Suprapubic skin (tissue), 4 donors: ENCODE measurements around the gene SYNE2. TPM values are rescaled to one million over a fixed set of nuclear protein-coding genes. Genes with fewer than 3 reads are reported as not detected.
"Not testable (repeated sequence)": the region's sequence is repeated elsewhere in the genome, so short reads cannot be mapped to it uniquely, and the experiment has no call there.

Experiments used
- DNase-seq, 2 donors: peaks; one replicate each; pipeline ENCODE4 v3.0.0-alpha.2; 2019; ENCODE audit warnings: low spot score in 2 of 2
- H3K27ac ChIP-seq: fragments of 200-600 bp; sonication (generic); one replicate; pipeline ENCODE4 v1.5.1; 2019
- H3K27me3 ChIP-seq: fragments of 200-600 bp; sonication (generic); one replicate; pipeline ENCODE4 v1.5.1; 2019
- H3K36me3 ChIP-seq: fragments of 200-600 bp; sonication (generic); one replicate; pipeline ENCODE4 v1.5.1; 2019
- H3K4me1 ChIP-seq: fragments of 200-600 bp; sonication (generic); one replicate; pipeline ENCODE4 v1.5.1; 2019
- H3K4me3 ChIP-seq: fragments of 200-600 bp; sonication (generic); one replicate; pipeline ENCODE4 v1.5.1; 2019; ENCODE audit warnings: mild to moderate bottlenecking
- H3K9me3 ChIP-seq: fragments of 200-600 bp; sonication (generic); one replicate; pipeline ENCODE4 v1.5.1; 2019
- EP300 ChIP-seq: sonication (generic); formaldehyde crosslinking; IDR thresholded peaks from one replicate; pipeline ENCODE4 v1.6.1; 2017; ENCODE audit warnings: antibody characterized with exemption
- POLR2A ChIP-seq, 2 donors: fragments of 450-650 bp; IDR thresholded peaks; one replicate each; pipeline ENCODE4 v1.6.1; 2017; ENCODE audit warnings: antibody characterized with exemption in 2 of 2, mild to moderate bottlenecking in 2 of 2, moderate library complexity in 2 of 2
- POLR2AphosphoS5 ChIP-seq, 3 donors: sonication (generic); formaldehyde crosslinking; IDR thresholded peaks; one replicate each; pipeline ENCODE4 v1.6.1; 2017; ENCODE audit warnings: antibody characterized with exemption in 3 of 3
- WGBS: methylation state at CpG from one replicate; pipeline ENCODE4 v1.1.5; 2018; 5-methylcytosine and 5-hydroxymethylcytosine counted together
- total RNA-seq, 4 donors: library from RNA; depleted of rRNA; stranded (reverse); fragments of >200 nt; gene quantifications; one replicate each; pipeline ENCODE4 v1.1.0, GENCODE V29; 2016
- TF ChIP-seq, protein P1 (sequence below), 2 donors: fragments of 200-600 bp in 1 of 2; fragments of 450-650 bp in 1 of 2; sonication (generic) in 1 of 2; IDR thresholded peaks; one replicate each; pipeline ENCODE4 v1.5.1; 2016 to 2019; ENCODE audit warnings: antibody characterized with exemption in 2 of 2, mild to moderate bottlenecking in 1 of 2, moderate library complexity in 1 of 2

SYNE2 gene
- total RNA-seq, 4 donors from 2014 or later, result 234 to 658 (median 244) TPM

DNA sequence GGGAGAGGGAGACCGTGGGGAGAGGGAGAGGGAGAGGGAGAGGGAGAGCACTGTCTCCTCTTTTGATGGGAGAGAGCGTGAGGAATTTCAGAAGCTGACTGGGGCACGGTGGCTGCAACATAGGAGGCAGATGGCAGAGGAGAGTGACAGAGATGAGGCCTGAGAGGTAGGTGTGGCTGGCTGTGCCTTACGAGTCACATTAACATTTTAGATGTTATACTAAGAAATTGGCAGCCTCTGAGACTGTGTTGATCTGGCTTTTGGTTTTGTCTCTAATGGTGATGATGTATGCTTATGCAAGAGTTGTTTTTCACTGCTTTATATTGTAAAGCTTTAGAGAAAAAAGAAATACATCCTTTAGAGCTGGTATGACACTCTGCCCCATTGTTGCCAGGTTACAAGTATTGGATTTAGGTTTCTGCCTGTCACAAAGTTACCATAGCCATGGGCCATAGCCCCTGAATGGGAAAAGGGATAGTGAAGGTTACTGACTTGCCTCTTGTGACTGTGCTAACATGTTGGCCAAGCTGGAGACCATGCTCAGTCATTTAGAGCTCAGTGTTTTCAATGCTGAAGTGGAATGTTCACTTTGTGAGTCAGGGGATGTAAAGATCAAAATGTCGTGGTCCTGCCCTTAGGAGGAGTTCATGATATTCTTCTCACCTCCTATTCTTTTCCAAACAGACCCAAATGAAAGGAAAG is 186.2 kb downstream of the SYNE2 start:
- TF ChIP-seq, protein P1, sequence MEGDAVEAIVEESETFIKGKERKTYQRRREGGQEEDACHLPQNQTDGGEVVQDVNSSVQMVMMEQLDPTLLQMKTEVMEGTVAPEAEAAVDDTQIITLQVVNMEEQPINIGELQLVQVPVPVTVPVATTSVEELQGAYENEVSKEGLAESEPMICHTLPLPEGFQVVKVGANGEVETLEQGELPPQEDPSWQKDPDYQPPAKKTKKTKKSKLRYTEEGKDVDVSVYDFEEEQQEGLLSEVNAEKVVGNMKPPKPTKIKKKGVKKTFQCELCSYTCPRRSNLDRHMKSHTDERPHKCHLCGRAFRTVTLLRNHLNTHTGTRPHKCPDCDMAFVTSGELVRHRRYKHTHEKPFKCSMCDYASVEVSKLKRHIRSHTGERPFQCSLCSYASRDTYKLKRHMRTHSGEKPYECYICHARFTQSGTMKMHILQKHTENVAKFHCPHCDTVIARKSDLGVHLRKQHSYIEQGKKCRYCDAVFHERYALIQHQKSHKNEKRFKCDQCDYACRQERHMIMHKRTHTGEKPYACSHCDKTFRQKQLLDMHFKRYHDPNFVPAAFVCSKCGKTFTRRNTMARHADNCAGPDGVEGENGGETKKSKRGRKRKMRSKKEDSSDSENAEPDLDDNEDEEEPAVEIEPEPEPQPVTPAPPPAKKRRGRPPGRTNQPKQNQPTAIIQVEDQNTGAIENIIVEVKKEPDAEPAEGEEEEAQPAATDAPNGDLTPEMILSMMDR (IDR thresholded peaks at IDR 0.05), result no peak
- TF ChIP-seq POLR2AphosphoS5 (IDR thresholded peaks at IDR 0.05) (no peak), EP300 (no peak), POLR2A (IDR thresholded peaks at IDR 0.05) (no peak)
- no peaks in the 10 kb centered on the region for H3K27me3 ChIP-seq
- H3K27ac ChIP-seq, result no peak overlapping the region
- H3K4me1 ChIP-seq, result no peaks in the 10 kb centered on the region
- H3K36me3 ChIP-seq, result peaks cover 8% of the 10 kb centered on the region
- H3K4me3 ChIP-seq, result no peak overlapping the region
- DNase-seq, result no peak
- 79% methylated on average over 5 of the region's 5 CpGs for WGBS
- no peaks in the 10 kb centered on the region for H3K9me3 ChIP-seq

DNA sequence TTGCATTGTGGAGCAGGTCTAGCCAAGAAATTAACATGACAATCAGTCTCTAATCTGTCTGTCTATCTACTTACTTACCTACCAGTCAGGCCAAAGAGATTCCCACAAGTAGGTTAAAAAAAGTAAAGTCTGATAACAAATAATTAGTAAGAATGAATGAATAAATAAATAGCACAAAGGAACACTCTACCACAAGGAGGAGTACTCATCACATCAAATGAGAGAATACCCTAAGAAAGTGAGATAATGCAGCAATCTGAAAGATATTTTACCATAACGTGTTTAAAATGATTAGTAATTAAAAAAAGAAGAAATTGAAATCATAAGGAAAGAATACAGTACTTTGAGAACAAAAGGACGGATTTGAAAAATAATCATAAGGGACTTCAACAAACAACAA is 187.2 kb downstream of the SYNE2 start:
- Histone ChIP-seq H3K27me3 (no peaks in the 10 kb centered on the region), H3K4me3 (no peak overlapping the region), H3K9me3 (no peaks in the 10 kb centered on the region), H3K4me1 (no peaks in the 10 kb centered on the region), H3K27ac (no peak overlapping the region), H3K36me3 (peaks cover 8% of the 10 kb centered on the region)
- 84% methylated on average over 2 of the region's 2 CpGs for WGBS
- TF ChIP-seq EP300 (no peak), POLR2A (IDR thresholded peaks at IDR 0.05) (no peak), POLR2AphosphoS5 (IDR thresholded peaks at IDR 0.05) (no peak)
- TF ChIP-seq, protein P1 (IDR thresholded peaks at IDR 0.05), result no peak
- no peak for DNase-seq

DNA sequence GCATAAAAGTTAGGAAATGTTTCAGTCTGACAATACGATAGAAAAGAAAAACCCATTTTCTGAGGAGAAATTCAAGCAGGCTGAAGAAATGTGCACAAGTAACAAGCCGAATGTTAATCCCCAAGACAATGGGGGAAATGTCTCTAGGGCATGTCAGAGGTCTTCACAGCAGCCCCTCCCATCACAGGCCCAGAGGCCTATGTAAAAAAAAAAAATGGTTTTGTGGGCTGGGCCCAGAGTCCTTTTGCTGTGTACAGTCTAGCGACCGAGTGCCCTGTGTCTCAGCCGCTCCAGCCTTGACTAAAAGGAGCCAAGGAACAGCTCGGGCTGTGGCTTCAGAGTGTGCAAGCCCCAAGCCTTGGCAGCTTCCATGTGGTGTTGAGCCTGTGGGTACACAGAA is 190.5 kb downstream of the SYNE2 start:
- H3K4me1 ChIP-seq, H3K27ac ChIP-seq, H3K9me3 ChIP-seq, DNase-seq, H3K27me3 ChIP-seq, H3K4me3 ChIP-seq: not testable (repeated sequence)
- WGBS, result 99% methylated on average over 6 of the region's 6 CpGs
- H3K36me3 ChIP-seq, result peaks cover 21% of the 10 kb centered on the region

DNA sequence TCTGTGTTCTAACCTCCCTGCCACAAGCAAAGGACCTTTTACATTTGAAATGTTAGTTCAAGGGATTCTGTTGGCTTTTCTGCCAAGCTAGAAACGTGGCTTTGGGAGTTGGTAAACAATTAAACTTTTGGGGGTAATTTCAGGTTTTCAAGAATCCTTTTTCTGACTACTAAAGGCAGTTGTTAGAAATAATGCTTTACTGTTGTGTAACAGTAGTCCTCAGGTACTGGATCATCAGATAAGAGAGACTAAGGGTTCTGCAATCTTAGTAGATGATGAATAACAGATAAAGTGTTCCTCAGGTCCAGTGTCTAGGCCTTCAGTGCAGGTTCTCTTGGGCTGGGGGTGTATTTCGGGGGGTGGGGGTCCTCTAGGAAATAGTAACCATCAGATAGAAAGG is 192.3 kb downstream of the SYNE2 start:
- TF ChIP-seq EP300, result no peak
- TF ChIP-seq POLR2AphosphoS5 (IDR thresholded peaks at IDR 0.05), result no peak
- no peak for TF ChIP-seq POLR2A (IDR thresholded peaks at IDR 0.05)
- TF ChIP-seq, protein P1 (IDR thresholded peaks at IDR 0.05), result no peak
- no peaks in the 10 kb centered on the region for H3K27me3 ChIP-seq
- peaks cover 34% of the 10 kb centered on the region for H3K36me3 ChIP-seq
- no peaks in the 10 kb centered on the region for H3K9me3 ChIP-seq
- no peaks in the 10 kb centered on the region for H3K4me1 ChIP-seq
- WGBS, result 82% methylated on average over 2 of the region's 2 CpGs
- H3K27ac ChIP-seq, result no peak overlapping the region
- DNase-seq, result no peak
- H3K4me3 ChIP-seq, result no peak overlapping the region

DNA sequence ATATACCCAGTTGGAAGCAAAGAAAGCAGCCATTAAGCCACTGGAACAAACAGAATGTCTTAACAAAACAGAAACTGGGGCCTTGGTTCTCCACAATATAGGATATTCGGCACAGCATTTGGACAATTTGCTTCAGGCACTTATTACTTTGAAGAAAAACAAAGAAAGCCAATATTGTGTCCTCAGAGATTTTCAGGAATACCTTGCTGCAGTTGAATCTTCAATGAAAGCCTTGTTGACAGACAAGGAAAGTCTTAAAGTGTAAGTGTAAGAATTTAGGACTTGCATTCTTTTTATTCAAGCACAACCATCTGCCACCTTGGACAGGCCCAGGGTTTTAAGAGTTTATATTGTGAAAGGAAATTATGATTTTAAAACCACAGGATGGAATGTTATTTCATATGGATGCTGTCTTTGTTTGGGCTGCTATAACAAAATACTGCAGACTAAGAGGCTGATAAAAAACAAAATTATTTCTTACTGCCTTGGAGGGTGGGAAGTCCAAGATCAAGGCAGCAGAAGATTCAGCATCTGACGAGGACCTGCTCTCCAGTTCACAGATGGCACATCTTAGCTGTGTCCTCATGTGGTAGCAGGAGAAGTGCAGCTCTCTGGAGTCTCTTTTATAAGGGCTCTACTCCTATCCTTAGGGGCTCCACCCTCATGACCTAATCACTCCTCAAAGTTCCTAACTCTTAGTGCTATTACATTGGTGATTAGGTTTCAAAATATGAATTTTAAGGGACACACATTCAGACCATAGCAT is 197.0 kb downstream of the SYNE2 start:
- TF ChIP-seq, protein P1 (IDR thresholded peaks at IDR 0.05), result no peak
- TF ChIP-seq EP300 (no peak), POLR2A (IDR thresholded peaks at IDR 0.05) (no peak), POLR2AphosphoS5 (IDR thresholded peaks at IDR 0.05) (no peak)
- Histone ChIP-seq H3K27ac (no peak overlapping the region), H3K9me3 (no peaks in the 10 kb centered on the region), H3K4me1 (no peaks in the 10 kb centered on the region), H3K36me3 (peaks cover 45% of the 10 kb centered on the region), H3K4me3 (no peak overlapping the region), H3K27me3 (no peaks in the 10 kb centered on the region)
- 60% methylated on average over 2 of the region's 2 CpGs for WGBS
- no peak for DNase-seq
